HL-60/S4 treated with phorbol 12-myristate 13-acetate at 8.2 ng/mL for 4 days and 3 days (cell line): ENCODE results near the gene CERK.
"Not testable (repeated sequence)": the region's sequence is repeated elsewhere in the genome, so short reads cannot be mapped to it uniquely, and the experiment has no call there.

Experiments used
- in situ Hi-C: fragments of 300-500 bp; cut with MboI; formaldehyde crosslinking; loops from 2 replicates; pipeline ENCODE4 v1.15.0; 2022; ENCODE audit warnings: low sequenced_read_pairs

Gene CERK

DNA sequence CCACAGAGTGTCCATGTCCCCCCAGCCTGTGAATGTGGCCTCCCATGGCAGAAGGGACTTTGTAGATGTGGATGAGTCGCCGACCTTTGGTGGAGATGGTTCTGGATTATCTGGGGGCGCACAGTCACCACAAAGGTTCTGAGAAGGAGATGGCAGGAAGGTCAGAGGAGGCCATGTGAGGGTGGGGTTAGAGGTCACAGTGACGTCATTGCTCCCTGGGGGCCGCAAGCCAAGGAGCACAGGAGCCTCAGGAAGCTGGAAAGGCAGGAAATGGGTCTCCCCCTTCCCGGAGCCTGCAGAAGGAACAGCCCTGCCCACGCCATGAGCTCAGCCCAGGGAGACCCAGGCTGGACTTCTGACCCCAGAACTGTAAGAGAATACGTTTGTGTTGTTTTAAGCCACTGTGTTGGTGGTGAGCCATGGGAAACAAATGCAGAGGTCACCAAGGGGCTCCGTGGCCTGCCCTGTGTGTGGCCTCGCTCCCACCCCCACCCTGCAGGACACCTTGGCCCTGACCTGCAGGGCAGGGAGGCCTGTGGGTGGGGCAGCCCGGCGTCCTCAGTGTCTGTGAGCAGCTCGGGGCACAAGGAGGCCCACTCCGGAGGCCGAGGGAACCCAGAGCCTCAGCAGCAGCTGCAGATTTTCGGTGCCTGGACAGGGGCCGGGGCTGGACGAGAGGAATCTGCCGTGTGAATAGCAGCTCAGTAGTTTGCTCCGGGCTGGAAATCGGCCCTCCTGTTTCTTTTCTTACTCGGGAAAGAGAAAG, 85.8 kb downstream of the CERK start:
- in situ Hi-C loops: no loop called here

DNA sequence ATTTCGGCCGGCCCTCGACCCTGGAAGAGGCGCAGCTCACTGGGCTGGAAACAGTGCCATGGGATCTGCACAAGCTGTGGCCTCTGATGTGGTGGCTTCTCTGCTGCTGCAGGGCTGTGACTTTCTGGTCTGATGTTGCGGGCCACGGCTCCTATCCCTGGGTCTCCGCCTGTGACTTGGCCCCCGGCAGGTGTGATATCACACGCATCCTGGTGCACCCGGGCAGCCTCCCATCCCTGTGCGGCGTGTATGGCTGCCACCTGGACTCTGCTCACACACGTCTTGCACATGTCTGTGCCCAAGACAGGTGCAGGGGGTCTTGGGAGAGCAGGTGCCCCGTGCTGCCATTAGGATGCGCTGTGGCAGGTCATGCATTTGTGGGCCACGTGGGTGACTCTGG, 86.7 kb downstream of the CERK start:
- in situ Hi-C loops: no loop called here

GRCh38 chr22:46650078-46650810, 87.8 kb downstream of the CERK start:
- in situ Hi-C loops: no loop called here

GRCh38 chr22:46649141-46650077, 88.6 kb downstream of the CERK start:
- in situ Hi-C loops: no loop called here

DNA sequence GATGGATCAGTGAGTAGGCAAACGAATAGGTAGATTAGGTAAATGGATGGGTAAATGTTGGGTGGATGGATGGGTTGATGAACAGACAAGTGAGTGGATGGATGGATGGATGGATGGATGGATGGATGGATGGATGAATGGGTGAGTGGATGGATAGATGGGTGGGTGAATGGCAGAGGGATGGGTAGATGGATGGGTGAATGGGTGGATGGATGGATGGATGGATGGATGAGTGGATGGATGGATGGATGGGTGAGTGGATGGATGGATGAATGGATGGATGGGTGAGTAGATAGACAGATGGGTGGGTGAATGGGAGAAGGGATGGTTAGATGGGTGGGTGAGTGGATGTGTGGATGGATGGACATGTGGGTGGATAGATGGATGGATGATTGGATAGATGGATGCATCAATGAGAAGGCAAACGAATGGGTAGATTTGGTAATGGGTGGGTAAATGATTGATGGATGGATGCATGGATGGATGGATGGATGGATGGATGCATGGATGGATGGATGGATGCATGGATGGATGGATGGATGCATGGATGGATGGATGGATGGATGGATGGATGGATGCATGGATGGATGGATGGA, 89.7 kb downstream of the CERK start:
- in situ Hi-C loops: not testable (repeated sequence)

DNA sequence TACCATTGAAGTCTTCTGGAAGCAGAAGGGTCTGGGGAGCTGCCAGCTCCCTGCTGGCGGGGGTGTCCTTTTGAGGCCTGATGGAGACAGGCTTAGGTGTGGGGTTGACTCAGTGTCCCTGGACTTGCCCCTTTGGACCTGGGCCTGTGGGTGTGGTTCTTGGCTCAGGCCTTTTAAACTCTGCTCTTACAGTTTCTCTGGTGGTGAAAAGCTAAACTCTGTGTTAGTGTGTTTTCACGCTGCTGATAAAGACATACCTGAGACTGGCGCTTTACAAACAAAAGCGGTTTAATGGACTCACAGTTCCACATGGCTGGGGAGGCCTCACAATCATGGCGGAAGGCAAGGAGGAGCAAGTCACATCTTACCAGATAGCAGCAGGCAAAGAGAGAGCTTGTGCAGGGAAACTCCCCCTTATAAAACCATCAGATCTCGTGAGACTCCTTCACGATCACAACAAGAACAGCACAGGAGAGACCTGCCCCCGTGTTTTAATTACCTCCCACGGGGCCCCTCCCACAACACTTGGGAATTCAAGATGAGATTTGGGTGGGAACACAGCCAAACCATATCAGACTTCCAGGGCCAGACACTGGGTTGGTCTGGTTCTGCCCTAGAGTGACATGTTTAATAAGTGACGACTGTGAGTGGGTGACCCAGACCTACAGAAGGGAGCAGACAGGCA, 91.4 kb downstream of the CERK start:
- in situ Hi-C loops: no loop called here

DNA sequence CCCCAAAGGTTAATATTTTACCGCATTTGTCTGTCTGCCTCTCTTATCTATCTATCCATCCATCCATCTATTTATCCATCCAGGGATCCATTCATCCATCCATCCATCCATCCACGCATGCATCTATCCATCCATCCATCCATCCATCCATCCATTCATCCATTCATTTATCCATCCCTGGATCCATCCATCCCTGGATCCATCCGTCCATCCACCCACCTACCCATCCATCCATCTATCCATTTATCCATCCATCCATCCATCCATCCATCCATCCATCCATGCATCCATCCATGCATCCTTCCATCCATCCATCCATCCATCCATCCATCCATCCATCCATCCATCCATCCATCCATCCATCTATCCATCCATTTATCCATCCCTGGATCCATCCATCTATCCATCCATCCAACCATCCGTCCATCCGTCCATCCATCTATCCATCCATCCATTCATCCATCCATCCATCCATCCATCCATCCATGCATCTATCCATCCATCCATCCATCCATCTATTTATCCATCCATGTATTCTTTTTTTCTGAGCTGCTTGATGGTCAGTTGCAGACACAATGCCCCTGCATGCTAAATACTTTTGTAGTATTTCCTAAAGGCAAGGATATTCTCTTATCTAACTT, 95.1 kb downstream of the CERK start:
- in situ Hi-C loops: not testable (repeated sequence)

GRCh38 chr22:46641811-46642266, 96.2 kb downstream of the CERK start:
- in situ Hi-C loops: no loop called here

DNA sequence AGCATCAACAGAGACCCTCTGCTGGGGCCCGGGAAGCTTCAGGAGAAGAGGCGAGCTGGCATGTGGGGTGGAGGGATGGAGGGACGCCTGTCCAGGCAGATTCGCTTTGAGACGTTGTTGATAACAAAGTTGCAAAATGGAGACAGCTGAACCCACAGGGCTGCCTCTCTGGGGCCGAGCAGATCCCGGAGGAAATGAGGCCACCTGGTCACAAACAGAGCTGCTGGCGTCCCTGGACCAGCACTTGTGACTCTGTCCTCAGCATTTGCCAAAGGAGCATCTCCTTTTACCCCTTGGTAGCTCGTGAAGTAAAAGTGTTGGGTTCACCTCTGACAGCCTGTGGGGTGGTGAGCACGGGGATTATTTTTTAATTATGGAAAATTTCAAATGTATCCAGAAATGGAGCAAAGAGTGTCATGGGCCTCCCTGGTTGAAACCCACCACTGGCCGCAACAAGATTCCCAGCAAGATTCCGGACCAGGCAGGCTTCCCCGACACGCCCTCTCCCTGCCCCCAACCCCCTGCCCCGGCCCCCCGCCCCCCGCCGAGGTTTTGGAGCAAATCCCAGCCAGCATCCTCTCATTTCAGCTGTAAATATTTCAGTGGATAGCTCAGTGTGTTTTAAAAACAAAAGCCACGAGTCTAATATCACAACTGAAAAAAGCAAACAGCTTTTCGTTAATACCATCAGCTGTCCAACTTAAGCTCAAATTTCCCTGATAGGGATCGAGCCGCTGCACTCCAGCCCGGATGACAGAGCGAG, 97.6 kb downstream of the CERK start:
- in situ Hi-C loops: no loop called here

DNA sequence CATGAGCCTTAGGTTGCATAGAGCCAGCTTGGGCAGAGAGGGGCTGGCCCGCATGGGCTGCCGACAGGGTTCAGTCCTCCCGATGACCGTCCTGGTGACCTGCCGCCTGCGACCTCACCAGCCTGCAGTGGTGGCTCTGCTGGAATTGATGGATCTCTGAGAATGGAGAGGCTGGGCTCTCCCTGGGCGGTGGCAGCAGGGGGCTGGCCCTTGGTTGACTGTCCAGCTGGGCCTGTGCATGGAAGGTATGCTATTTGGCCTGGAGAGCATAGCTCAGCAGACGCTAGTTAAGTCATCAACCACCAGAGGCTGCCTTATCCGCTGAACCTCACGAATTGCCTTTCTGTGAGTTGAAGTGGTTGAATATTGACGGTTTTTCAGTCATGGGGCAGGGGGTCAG, 98.2 kb downstream of the CERK start:
- in situ Hi-C loops: no loop called here

GRCh38 chr22:46638601-46639431, 99.2 kb downstream of the CERK start:
- in situ Hi-C loops: no loop called here

DNA sequence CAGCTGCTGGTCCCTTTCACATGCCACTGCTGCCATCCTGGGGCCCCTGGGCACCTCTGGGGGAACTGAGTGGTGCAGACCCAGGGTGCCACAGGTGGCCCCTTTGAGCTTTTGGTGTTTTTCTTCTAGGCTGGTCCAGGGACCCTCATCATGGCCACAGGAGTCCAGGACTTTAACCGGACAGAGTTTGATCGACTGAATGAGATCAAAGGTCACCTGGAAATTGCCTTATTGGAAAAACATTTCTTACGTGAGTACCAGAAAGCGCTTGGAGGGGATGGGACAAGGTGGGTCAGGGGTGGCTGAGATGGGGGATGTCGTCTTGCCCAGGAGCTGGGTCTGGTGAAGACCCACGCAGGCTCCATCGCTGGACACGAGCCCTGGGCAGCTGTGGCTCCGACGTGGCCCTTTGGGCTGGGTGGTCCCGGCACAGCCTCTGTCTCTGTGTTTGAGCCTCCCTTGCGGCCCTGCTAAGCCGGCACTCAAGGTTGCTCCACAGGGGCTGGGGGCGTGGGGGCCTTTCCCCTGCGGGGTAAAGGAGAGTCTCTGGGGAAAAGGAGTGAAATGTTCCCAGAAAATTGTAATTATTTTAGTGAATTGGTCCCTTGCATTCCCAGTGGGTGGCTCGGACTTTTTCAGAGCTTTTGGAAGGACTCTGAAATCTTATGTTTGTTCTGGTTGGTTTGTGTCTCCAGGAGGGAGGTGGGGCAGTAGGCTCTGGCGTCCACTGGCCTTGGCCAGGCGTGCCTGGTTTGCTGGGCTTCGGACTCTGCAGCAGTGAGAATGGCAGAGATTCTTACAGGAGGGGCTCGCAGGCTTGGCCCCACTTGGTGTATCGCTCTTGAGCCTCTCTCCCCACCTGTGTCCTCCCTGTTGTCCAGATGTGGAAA, 100.1 kb downstream of the CERK start:
- in situ Hi-C loops: no loop called here

DNA sequence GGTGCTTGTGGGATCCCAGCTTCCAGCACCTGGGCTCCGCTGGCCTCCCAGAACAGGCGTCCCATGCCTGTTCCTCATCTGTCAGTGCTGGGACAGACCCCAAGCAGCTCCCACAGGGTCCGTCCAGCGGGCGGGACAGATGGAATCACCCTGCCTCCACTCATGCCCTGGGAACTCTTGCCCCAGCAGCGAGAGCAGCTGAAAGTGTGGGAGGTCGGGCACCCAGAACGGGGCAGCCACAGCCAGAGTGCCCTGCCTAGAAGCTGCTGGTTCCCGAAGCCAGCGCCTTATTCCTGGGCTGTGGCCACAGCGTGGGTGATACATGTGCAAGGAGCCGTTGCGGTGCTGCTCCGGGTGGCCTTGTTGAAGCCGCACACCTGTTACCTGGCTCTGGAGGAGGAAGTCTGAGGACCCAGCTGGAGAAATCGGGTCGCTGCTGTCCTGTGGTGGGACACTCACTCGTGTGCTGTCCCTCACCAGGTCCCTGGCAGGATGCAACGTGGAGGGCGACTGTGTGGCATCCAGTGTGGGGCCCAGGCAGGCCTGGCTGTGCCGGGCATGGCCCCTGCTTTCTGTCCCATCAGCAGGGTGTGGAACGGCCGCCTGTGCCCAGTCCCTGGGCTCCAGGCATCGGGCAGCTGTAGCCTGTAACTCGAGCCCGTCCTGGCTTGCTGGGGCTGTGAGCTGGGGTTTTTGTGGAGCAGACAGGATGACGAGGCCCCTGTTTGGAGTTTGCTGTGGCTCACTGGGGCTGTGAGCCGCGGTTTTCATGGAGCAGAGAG, 101.6 kb downstream of the CERK start:
- in situ Hi-C loops: no loop called here

GRCh38 chr22:46635756-46636155, 102.3 kb downstream of the CERK start:
- in situ Hi-C loops: no loop called here

- in situ Hi-C loops: not testable (repeated sequence)
Observed at GRCh38 chr22:46634973-46635685, 102.9 kb downstream of the CERK start.
